Left ventricle myocardium superior (tissue), 1 donor: ENCODE measurements around the gene ATXN1L. TPM values are rescaled to one million over a fixed set of nuclear protein-coding genes. Genes with fewer than 3 reads are reported as not detected.
"Not testable (repeated sequence)": the region's sequence is repeated elsewhere in the genome, so short reads cannot be mapped to it uniquely, and the experiment has no call there.

Experiments
- ATAC-seq: fragments of 200-7000 bp; cut with Tn5 transposase; one replicate; pipeline ENCODE4 v1.9.1; 2020; ENCODE audit warnings: mild to moderate bottlenecking, moderate library complexity
- DNase-seq: peaks from one replicate; pipeline ENCODE4 v3.0.0-alpha.2; 2020
- intact Hi-C: fragments of 100-400 bp; cut with micrococcal nuclease; formaldehyde crosslinking; loops from one replicate; pipeline ENCODE4 v1.11.0; 2022
- total RNA-seq: library from RNA; stranded (reverse); fragmentation: NEBNext Ultra II Directional; extraction: Animal tissue kit (Norgen Biotek cat#: 25700); gene quantifications from one replicate; pipeline ENCODE4 v1.2.1, GENCODE V29; 2021
- donor health status: DM: no; HTN: yes; CAD: no; lungs with severe emphysema.

The ATXN1L gene
- total RNA-seq, 1 donor from 2014 or later = 14.4 TPM

- DNase-seq (peak; percentile 57), ATAC-seq (peak; percentile 66)
- intact Hi-C loops = loop anchor here (5.0 kb wide), 1 partner anchor 36 kb away; the partner anchor contains the start of gene ATXN1L
These were observed 37.5 kb downstream of the ATXN1L start for GRCh38 chr16:71883168-71883848.

GRCh38 chr16:71883849-71884638, 38.3 kb downstream of the ATXN1L start, which contains the start of gene ZNF821:
Gene ZNF821 (minus strand): TSS chr16:71884182. CDS start chr16:71879946, 4,236 bp downstream.
- ATAC-seq (peak; percentile 94), DNase-seq (peak; percentile 88)
- intact Hi-C loops = loop anchor here (5.0 kb wide), 1 partner anchor 37 kb away; the partner anchor contains the start of gene ATXN1L

DNA sequence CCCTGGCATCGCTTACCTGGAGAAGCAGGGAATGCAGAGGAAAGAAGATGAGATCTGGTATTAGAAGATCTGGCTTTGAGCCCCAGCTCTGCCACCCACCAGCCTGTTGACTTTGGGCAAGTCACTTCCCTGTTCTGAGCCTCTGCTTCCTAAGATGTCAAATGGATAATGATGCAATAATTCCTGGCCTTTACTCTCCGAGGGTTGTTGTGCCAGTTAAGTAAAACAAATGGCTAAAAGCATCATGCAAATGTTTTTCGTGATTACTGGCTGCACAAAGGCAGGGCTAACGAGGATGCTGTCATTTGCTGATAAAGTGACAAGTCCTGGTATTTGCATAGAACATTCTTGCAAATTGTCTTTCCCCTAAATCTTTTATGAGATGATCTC, 39.5 kb downstream of the ATXN1L start:
- intact Hi-C loops = no loop called here
- DNase-seq (no peak), ATAC-seq (no peak)

DNA sequence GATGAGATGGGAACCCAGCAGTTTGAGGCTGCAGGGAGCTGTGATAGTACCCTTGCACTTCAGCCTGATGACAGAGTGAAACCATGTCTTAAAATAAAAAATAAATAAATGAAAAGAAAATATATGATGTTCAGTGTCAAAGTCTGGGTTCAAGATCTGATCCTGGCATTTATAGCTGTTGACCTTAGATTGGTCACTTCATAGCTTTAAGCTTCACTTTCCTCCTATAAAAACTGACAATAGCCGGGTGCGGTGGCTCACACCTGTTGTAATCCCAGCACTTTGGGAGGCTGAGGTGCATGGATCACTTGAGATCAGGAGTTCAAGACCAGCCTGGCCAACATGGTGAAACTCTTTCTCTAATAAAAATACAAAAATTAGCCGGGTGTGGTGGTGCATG, 43.4 kb downstream of the ATXN1L start:
- ATAC-seq (no peak), DNase-seq (no peak)
- intact Hi-C loops = no loop called here

- intact Hi-C loops = no loop called here
- ATAC-seq (no peak), DNase-seq (no peak)
These were observed 48.1 kb downstream of the ATXN1L start for GRCh38 chr16:71893888-71894228.

DNA sequence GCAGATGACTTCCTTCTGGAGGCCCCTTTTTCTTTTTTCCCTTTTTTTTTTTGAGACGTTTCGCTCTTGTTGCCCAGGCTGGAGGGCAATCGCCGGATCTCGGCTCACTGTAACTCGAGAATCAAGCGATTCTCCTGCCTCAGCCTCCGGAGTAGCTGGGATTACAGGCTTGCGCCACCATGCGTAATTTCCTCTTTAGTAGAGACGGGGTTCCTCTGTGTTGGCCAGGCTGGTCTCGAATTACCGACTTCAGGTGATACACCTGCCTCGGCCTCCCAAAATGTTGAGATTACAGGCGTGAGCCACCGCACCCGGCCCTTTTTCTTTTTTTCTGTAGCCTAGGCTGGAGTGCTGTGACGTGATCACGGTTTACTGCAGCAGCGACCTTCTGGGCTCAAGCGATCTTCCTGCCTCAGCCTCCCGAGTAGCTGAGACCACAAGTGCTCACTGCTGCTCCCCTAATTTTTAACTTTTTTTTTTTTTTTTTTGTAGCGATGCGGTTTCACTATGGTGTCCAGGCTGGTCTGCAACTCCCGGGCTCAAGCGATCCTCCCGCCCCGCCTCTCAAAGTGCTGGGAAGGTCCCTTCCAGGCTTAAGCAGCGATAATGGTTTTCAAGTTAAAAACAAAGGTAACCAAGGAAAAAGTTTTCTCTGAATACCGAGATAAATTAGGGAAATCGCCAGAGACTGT, 48.6 kb downstream of the ATXN1L start:
- DNase-seq (no peak), ATAC-seq (peak; percentile 39)
- intact Hi-C loops = no loop called here

- intact Hi-C loops = no loop called here
- DNase-seq = peak; percentile 99
These were observed 49.3 kb downstream of the ATXN1L start, which contains the start of gene IST1 for GRCh38 chr16:71894921-71895678. Gene IST1 (plus strand): TSS chr16:71895531. CDS start chr16:71915641, 20,110 bp downstream.

DNA sequence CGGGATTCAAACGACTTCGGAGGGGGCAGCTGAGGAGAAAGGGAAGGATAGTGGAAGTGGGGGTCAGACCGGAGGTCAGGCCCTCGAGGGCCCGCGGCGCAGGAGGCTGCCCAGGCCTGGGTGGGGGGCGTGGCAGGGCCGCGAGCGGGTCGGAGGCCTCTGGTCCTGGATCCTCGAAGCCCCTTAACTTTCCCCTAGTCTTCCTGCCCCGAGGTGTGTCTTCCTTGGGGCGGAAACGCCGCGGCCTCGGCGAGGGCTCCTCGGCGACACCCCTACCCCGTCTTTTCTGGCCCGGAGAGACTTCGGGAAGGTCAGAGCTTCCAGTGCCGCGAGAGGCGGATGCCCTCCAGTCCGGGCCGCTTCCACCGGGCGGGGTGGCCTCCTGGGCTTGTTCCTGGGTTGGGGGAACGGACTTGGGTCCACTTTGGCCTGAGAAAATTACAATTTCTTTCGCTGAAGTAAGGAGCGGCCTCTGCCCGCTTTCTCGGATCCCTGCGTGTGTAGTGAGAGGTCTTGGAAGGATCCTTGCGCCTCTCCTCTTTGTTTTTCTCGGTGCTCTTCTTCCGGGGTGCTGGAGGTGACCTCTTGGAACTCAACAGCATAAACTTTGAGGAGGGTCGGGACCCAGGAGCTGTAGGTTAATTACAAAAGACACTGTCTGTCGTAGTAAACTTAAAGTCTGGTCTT, 50.0 kb downstream of the ATXN1L start:
- intact Hi-C loops = no loop called here
- DNase-seq (peak; percentile 54), ATAC-seq (peak; percentile 50)

More at GRCh38 chr16:71894921-71895678, 49.3 kb downstream of the ATXN1L start, which contains the start of gene IST1:
- ATAC-seq = peak; percentile 97

DNA sequence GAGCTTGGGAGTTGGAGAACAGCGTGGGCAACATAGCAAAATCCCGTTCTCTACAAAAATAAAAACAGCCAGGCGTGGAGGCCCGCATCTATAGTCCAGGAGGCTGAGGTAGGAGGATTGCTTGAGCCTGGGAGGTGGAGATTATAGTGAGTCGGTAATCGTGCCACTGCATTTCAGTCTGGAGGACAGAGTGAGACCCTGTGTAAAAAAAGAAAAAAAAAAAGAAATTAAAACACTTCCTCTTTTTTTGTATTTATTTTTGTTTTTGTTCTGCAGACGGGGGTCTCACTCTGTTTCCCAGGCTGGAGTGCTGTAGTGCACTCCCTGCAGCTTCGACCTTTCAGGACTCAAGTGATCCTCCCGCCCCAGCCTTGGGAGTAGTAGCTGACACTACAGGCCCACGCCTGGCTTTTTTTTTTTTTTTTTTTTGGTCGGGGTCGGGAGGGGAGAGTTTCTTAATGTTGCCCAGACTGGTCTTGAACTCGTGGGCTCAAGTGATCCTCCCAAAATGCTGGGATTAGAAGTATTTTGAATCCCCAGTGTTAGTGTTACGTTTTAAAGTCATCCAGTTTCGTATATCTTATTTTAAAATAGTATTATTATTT, 51.1 kb downstream of the ATXN1L start:
- DNase-seq (no peak), ATAC-seq (no peak)
- intact Hi-C loops = no loop called here

GRCh38 chr16:71899171-71899570, 53.4 kb downstream of the ATXN1L start:
- no peak for DNase-seq
- no peak for ATAC-seq
- intact Hi-C loops = no loop called here

GRCh38 chr16:71902656-71903365, 57.0 kb downstream of the ATXN1L start:
- DNase-seq = no peak
- intact Hi-C loops = no loop called here
- ATAC-seq = no peak

GRCh38 chr16:71903608-71904007, 57.8 kb downstream of the ATXN1L start:
- intact Hi-C loops = no loop called here
- peak; percentile 68 for ATAC-seq
- DNase-seq = no peak

DNA sequence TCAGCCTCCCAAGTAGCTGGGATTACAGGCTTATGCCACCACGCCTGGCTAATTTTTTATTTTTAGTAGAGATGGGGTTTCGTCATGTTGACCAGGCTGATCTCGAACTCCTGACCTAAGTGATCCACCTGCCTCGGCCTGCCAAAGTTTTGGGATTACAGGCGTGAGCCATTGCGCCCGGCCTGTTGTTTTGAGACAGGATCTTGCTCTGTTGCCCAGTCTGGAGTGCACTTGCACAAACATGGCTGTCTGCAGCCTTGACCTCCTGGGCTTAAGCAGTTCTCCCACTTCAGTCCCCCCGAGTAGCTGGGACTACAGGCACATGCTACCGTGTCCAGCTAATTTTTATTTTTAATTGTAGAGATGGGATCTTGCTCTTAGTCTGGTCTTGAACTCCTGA, 58.5 kb downstream of the ATXN1L start:
- DNase-seq (no peak), ATAC-seq (no peak)
- intact Hi-C loops = no loop called here

DNA sequence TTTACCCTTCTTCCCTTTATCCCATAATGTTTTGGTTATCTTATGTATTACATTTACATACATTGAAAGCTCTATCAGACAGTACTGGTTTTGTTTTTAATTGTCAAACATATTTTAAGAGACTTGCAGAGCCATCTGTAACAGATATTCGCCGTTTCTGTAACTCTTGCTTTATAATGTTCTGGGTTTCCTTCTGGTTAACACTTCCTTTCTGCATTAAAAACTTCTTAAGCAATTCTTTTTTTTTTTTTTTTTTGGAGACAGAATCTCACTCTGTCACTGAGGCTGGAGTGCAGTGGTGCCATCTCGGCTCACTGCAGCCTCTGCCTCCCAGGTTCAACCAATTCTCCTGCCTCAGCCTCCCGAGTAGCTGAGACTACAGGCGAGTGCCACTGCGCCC, 60.0 kb downstream of the ATXN1L start:
- ATAC-seq, DNase-seq, intact Hi-C loops: not testable (repeated sequence)
